Measurements from ENCODE around the gene PDGFRB.

Gene PDGFRB

GRCh38 chr5:150156540-150156939, 895 bp upstream of the PDGFRB start (continued):
- TF ChIP-seq ZNF416 (tag by site-specific recombination; IDR thresholded peaks at IDR 0.05) (no peak), ZSCAN16 (tag by site-specific recombination; IDR thresholded peaks at IDR 0.05) (no peak), BCL11A (tag by site-specific recombination; IDR thresholded peaks at IDR 0.05; ENCODE audit: low read depth) (no peak), ZBTB21 (tag by site-specific recombination; IDR thresholded peaks at IDR 0.05) (no peak), ZNF169 (tag by site-specific recombination; IDR thresholded peaks at IDR 0.05) (no peak), ZNF704 (tag by site-specific recombination; IDR thresholded peaks at IDR 0.05) (no peak), ZNF23 (tag by site-specific recombination; IDR thresholded peaks at IDR 0.05; ENCODE audit: borderline replicate concordance) (no peak), ZNF18 (tag by site-specific recombination; IDR thresholded peaks at IDR 0.05) (no peak), AEBP2 (tag by site-specific recombination; IDR thresholded peaks at IDR 0.05; ENCODE audit: borderline replicate concordance) (no peak)

- Histone ChIP-seq H3K9me3 (ENCODE audit: control insufficient read depth, insufficient read depth, low read depth, low read length) (no peaks in the 10 kb centered on the region), H3K27ac (ENCODE audit: extremely low read depth, low read depth, low read length) (no peak overlapping the region), H3K4me1 (ENCODE audit: control insufficient read depth, insufficient read depth, low read length) (no peaks in the 10 kb centered on the region), H3K36me3 (ENCODE audit: control insufficient read depth in 2 of 2, insufficient read depth in 1 of 2, low read length in 2 of 2) (no peaks in the 10 kb centered on the region), H3K4me3 (ENCODE audit: low read depth, low read length) (no peak overlapping the region)
- ChIA-PET POLR2A (no interaction called here), CTCF (no interaction called here)
- no peak for TF ChIP-seq ZBTB1 (tag by site-specific recombination; IDR thresholded peaks at IDR 0.05)
- TF ChIP-seq TCF7L2 (IDR thresholded peaks at IDR 0.05; ENCODE audit: borderline replicate concordance, low read depth, low read length), result no peak
- no peak for TF ChIP-seq ZNF707 (tag by site-specific recombination; IDR thresholded peaks at IDR 0.05)
- no peak for TF ChIP-seq ZNF366 (tag by site-specific recombination; conservative IDR thresholded peaks at IDR 0.05)
- TF ChIP-seq ZBTB10 (tag by site-specific recombination; IDR thresholded peaks at IDR 0.05), result no peak
- TF ChIP-seq PATZ1 (tag by site-specific recombination; IDR thresholded peaks at IDR 0.05), result no peak
- no peak for TF ChIP-seq FEZF1 (tag by site-specific recombination; IDR thresholded peaks at IDR 0.05)
- TF ChIP-seq GLI2 (tag by site-specific recombination; IDR thresholded peaks at IDR 0.05; ENCODE audit: borderline replicate concordance, low read depth), result no peak
- no peak for TF ChIP-seq ZNF571 (tag by site-specific recombination; IDR thresholded peaks at IDR 0.05)
- no peak for TF ChIP-seq HOXD13 (CRISPR knock-in tag; IDR thresholded peaks at IDR 0.05; ENCODE audit: borderline replicate concordance)
- TF ChIP-seq KLF7 (tag by site-specific recombination; IDR thresholded peaks at IDR 0.05; ENCODE audit: borderline replicate concordance), result no peak
- TF ChIP-seq BCL11A (tag by site-specific recombination; IDR thresholded peaks at IDR 0.05; ENCODE audit: low read depth), result no peak
- no peak for TF ChIP-seq ZNF518A (tag by site-specific recombination; conservative IDR thresholded peaks at IDR 0.05; ENCODE audit: low read depth)
Measured at GRCh38 chr5:150156027-150156368, 353 bp upstream of the PDGFRB start.

Data from HEK293 (cell line).